Trophoblast cell (in vitro differentiated cells and primary cell): ENCODE data around the gene CABP4.
"Not testable (repeated sequence)": the region's sequence is repeated elsewhere in the genome, so short reads cannot be mapped to it uniquely, and the experiment has no call there.

Experiments used
- DNase-seq, 2 donors: peaks; one replicate each; pipeline ENCODE4 v3.0.0-alpha.2; 2016
- H2AFZ ChIP-seq: 2 replicates; pipeline ENCODE4 v1.6.1; 2013; ENCODE audit warnings: low read length, moderate library complexity, mild to moderate bottlenecking; ENCODE audit not compliant: insufficient read depth, poor library complexity
- H2AK5ac ChIP-seq: 2 replicates; pipeline ENCODE4 v1.6.1; 2013; ENCODE audit warnings: mild to moderate bottlenecking, low read length
- H2BK120ac ChIP-seq: 2 replicates; pipeline ENCODE4 v1.6.1; 2013; ENCODE audit warnings: low read length, mild to moderate bottlenecking, moderate library complexity; ENCODE audit not compliant: insufficient read depth, poor library complexity
- H2BK12ac ChIP-seq: 2 replicates; pipeline ENCODE4 v1.6.1; 2013; ENCODE audit warnings: mild to moderate bottlenecking, low read length, moderate library complexity
- H2BK5ac ChIP-seq: 2 replicates; pipeline ENCODE4 v1.6.1; 2013; ENCODE audit warnings: low read length, low read depth, moderate library complexity, mild to moderate bottlenecking; ENCODE audit not compliant: poor library complexity
- H3K14ac ChIP-seq: 2 replicates; pipeline ENCODE4 v1.6.1; 2013; ENCODE audit warnings: mild to moderate bottlenecking, low read length
- H3K18ac ChIP-seq: 2 replicates; pipeline ENCODE4 v1.6.1; 2013; ENCODE audit warnings: mild to moderate bottlenecking, low read length
- H3K23ac ChIP-seq: 2 replicates; pipeline ENCODE4 v1.6.1; 2013; ENCODE audit warnings: low read length
- H3K27ac ChIP-seq: 2 replicates; pipeline ENCODE4 v1.5.1; 2013; ENCODE audit warnings: low read depth, mild to moderate bottlenecking, inconsistent platforms, low read length, moderate library complexity
- H3K27me3 ChIP-seq: 2 replicates; pipeline ENCODE4 v1.6.1; 2013; ENCODE audit warnings: inconsistent platforms, mild to moderate bottlenecking, low read length, moderate library complexity; ENCODE audit not compliant: insufficient read depth
- H3K36me3 ChIP-seq, 2 experiments: 1 replicate in 1 of 2; 2 replicates in 1 of 2; pipeline ENCODE4 v1.6.1; 2013; ENCODE audit warnings: low read length in 2 of 2, mild to moderate bottlenecking in 2 of 2, moderate library complexity in 1 of 2; ENCODE audit not compliant: insufficient read depth in 2 of 2, control insufficient read depth in 1 of 2
- H3K4ac ChIP-seq: 2 replicates; pipeline ENCODE4 v1.6.1; 2013; ENCODE audit warnings: low read depth, mild to moderate bottlenecking, low read length, moderate library complexity
- H3K4me1 ChIP-seq, 2 experiments: 1 replicate in 1 of 2; 2 replicates in 1 of 2; pipeline ENCODE4 v1.6.1; 2013; ENCODE audit warnings: low read length in 2 of 2, mild to moderate bottlenecking in 2 of 2, moderate library complexity in 1 of 2; ENCODE audit not compliant: insufficient read depth in 2 of 2, control insufficient read depth in 1 of 2
- H3K4me2 ChIP-seq: 2 replicates; pipeline ENCODE4 v1.6.1; 2013; ENCODE audit warnings: inconsistent platforms, mild to moderate bottlenecking, low read length, moderate library complexity
- H3K4me3 ChIP-seq: 2 replicates; pipeline ENCODE4 v1.5.1; 2013; ENCODE audit warnings: mild to moderate bottlenecking, low read depth, low read length, inconsistent platforms
- H3K79me1 ChIP-seq: one replicate; pipeline ENCODE4 v1.6.1; 2013; ENCODE audit warnings: low read length
- H3K79me2 ChIP-seq: 2 replicates; pipeline ENCODE4 v1.6.1; 2013; ENCODE audit warnings: low read length, mild to moderate bottlenecking; ENCODE audit not compliant: control insufficient read depth, insufficient read depth, poor library complexity
- H3K9ac ChIP-seq: 2 replicates; pipeline ENCODE4 v1.6.1; 2013; ENCODE audit warnings: mild to moderate bottlenecking, low read length
- H3K9me3 ChIP-seq: 2 replicates; pipeline ENCODE4 v1.6.1; 2013; ENCODE audit warnings: low read depth, mild to moderate bottlenecking, control low read depth, inconsistent platforms, low read length; ENCODE audit not compliant: insufficient read depth
- H4K12ac ChIP-seq: 2 replicates; pipeline ENCODE4 v1.6.1; 2013; ENCODE audit warnings: low read depth, mild to moderate bottlenecking, low read length, moderate library complexity
- H4K8ac ChIP-seq: 2 replicates; pipeline ENCODE4 v1.6.1; 2013; ENCODE audit warnings: low read depth, mild to moderate bottlenecking, low read length, moderate library complexity
- H4K91ac ChIP-seq: one replicate; pipeline ENCODE4 v1.6.1; 2013; ENCODE audit warnings: low read depth, mild to moderate bottlenecking, low read length, moderate library complexity
- WGBS: extraction: QIAGEN DNeasy Blood & Tissue Kit; methylation state at CpG from one replicate; pipeline ENCODE4 v1.1.7; 2013; ENCODE audit warnings: missing lambda C conversion rate; ENCODE audit not compliant: insufficient read length, insufficient coverage; ENCODE audit errors: extremely low coverage; 5-methylcytosine and 5-hydroxymethylcytosine counted together

The CABP4 gene

DNA sequence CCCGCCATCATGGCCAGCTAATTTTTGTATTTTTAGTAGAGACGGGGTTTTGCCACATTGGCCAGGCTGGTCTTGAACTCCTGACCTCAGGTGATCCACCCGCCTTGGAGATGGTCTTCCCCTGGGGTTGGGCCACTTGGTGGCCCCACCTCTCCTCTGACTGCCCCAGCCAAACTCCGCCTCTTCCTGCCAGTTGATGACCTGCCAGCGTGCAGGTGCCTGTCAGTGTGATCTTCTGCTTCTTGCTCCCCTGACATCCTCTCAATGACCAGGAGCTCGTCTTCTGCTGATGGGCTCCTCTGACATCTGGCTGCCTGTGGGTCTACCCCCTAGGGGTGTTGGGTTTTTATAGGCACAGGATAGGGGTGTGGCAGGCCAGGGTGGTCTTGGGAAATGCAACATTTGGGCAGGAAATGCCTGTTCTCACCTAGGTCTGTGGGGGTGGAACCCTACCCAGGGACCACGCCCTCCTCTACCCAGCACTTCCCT, 30.8 kb downstream of the CABP4 start:
- H3K4ac ChIP-seq, H3K18ac ChIP-seq, H4K91ac ChIP-seq, H3K23ac ChIP-seq, H3K27ac ChIP-seq, DNase-seq, H4K12ac ChIP-seq, H2BK120ac ChIP-seq, H2AFZ ChIP-seq, H3K4me3 ChIP-seq, H3K27me3 ChIP-seq, H2BK12ac ChIP-seq, H3K79me1 ChIP-seq, H3K9ac ChIP-seq, H2AK5ac ChIP-seq, H3K4me2 ChIP-seq, H4K8ac ChIP-seq, H2BK5ac ChIP-seq, H3K14ac ChIP-seq, H3K79me2 ChIP-seq, H3K9me3 ChIP-seq: not testable (repeated sequence)
- Histone ChIP-seq H3K36me3 (peaks cover 24 to 26% of the 10 kb centered on the region in 2 experiments), H3K4me1 (peaks cover 6 to 11% of the 10 kb centered on the region in 2 experiments)
- WGBS: no CpG with 5 or more reads among the region's 7 CpGs

DNA sequence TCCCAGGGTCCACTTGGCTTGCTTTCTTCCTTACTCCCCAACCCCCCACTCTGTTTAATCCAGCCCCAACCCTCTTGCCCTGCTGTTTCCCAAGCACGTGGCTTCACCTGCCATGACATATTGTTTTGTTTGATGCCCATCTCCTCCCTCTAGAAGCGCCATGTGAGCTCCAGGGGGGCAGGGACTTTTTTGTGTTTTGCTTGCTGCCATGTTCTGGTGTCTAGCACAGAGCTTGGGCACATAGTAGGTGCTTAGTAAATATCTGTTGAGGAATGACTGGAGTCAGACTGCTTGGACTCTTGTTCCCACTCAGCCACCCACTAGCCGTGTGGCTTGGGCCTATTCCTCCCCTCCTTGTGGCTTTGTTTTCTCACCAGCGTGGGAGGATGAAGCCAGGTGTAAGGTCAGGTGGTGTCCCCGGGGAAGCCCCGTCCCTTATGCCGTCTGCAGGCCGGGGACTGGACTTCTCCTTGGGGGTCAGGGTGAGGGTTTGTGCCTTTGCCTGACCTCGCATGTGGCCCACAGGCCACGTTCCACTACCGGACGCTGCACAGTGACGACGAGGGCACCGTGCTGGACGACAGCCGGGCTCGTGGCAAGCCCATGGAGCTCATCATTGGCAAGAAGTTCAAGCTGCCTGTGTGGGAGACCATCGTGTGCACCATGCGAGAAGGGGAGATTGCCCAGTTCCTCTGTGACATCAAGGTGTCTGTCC, 31.5 kb downstream of the CABP4 start:
- Histone ChIP-seq H3K14ac (no peak overlapping the region), H3K9me3 (peaks cover 2% of the 10 kb centered on the region), H3K4me1 (peaks cover 6 to 11% of the 10 kb centered on the region in 2 experiments), H3K79me1 (peaks cover 8% of the 10 kb centered on the region), H3K4me2 (no peak overlapping the region), H4K8ac (no peak overlapping the region), H4K12ac (no peak overlapping the region), H3K9ac (no peak overlapping the region), H3K4me3 (no peak overlapping the region), H3K4ac (no peak overlapping the region), H3K79me2 (peaks cover 2% of the 10 kb centered on the region), H2BK12ac (no peak overlapping the region), H2AFZ (no peak overlapping the region), H2AK5ac (no peak overlapping the region), H2BK120ac (no peak overlapping the region), H3K27ac (no peak overlapping the region), H4K91ac (no peak overlapping the region), H3K18ac (no peak overlapping the region), H3K27me3 (no peaks in the 10 kb centered on the region), H3K36me3 (peaks cover 31 to 33% of the 10 kb centered on the region in 2 experiments), H3K23ac (peak overlapping the region; percentile 34), H2BK5ac (no peak overlapping the region)
- no CpG with 5 or more reads among the region's 20 CpGs for WGBS
- DNase-seq: no peak

GRCh38 chr11:67489203-67489884, 34.2 kb downstream of the CABP4 start:
- H3K4me2 ChIP-seq: no peak overlapping the region
- no peak overlapping the region for H2BK5ac ChIP-seq
- H2AK5ac ChIP-seq: no peak overlapping the region
- H2BK120ac ChIP-seq: no peak overlapping the region
- H4K12ac ChIP-seq: peak overlapping the region; percentile 16
- no peak overlapping the region for H3K18ac ChIP-seq
- no peak overlapping the region for H3K23ac ChIP-seq
- peaks cover 58 to 60% of the 10 kb centered on the region in 2 experiments for H3K36me3 ChIP-seq
- no peak overlapping the region for H3K4ac ChIP-seq
- no peaks in the 10 kb centered on the region for H3K9me3 ChIP-seq
- no peak for DNase-seq
- H2BK12ac ChIP-seq: no peak overlapping the region
- no peak overlapping the region for H3K14ac ChIP-seq
- no peak overlapping the region for H3K27ac ChIP-seq
- H4K91ac ChIP-seq: no peak overlapping the region
- no peaks in the 10 kb centered on the region for H3K4me1 ChIP-seq
- no peaks in the 10 kb centered on the region for H3K27me3 ChIP-seq
- WGBS: no CpG with 5 or more reads among the region's 25 CpGs
- H3K9ac ChIP-seq: no peak overlapping the region
- no peaks in the 10 kb centered on the region for H3K79me2 ChIP-seq
- no peak overlapping the region for H3K4me3 ChIP-seq
- H4K8ac ChIP-seq: no peak overlapping the region
- no peak overlapping the region for H2AFZ ChIP-seq
- no peaks in the 10 kb centered on the region for H3K79me1 ChIP-seq

DNA sequence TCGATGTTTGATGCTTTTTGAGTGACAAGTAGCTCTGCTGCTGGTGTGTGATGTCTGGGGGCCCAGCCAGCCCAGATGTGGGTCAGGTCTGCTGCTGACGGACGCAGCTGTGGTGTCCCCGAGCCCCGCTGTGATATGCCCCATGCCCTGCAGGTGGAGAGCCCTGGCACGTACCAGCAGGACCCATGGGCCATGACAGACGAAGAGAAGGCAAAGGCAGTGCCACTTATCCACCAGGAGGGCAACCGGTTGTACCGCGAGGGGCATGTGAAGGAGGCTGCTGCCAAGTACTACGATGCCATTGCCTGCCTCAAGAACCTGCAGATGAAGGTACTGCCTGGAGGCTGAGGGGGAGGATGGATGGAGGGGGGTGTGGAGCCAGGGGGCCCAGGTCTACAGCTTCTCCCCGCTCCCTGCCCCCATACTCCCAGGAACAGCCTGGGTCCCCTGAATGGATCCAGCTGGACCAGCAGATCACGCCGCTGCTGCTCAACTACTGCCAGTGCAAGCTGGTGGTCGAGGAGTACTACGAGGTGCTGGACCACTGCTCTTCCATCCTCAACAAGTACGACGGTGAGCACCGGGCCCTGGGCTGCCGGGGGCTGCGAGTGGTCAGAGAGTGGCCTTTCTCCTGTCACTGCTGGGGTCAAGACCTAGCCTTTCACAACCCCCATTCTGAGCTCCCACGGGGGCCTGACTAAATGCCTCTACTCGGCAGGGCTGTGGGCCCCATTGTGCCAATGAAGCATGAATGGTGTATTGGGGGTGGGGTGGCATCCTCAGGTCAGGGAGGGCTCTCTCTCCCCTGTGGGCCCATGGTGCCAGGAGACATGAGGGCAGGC, 35.0 kb downstream of the CABP4 start:
- Histone ChIP-seq H3K79me2 (no peaks in the 10 kb centered on the region), H2BK120ac (no peak overlapping the region), H3K4ac (no peak overlapping the region), H3K4me3 (no peak overlapping the region), H4K8ac (no peak overlapping the region), H3K27ac (no peak overlapping the region), H3K18ac (no peak overlapping the region), H3K27me3 (no peaks in the 10 kb centered on the region), H3K23ac (no peak overlapping the region), H3K9me3 (no peaks in the 10 kb centered on the region), H2AK5ac (no peak overlapping the region), H2AFZ (no peak overlapping the region), H3K4me1 (no peaks in the 10 kb centered on the region), H3K4me2 (no peak overlapping the region), H3K14ac (no peak overlapping the region), H4K12ac (no peak overlapping the region), H2BK12ac (no peak overlapping the region), H4K91ac (no peak overlapping the region), H3K79me1 (no peaks in the 10 kb centered on the region), H3K9ac (no peak overlapping the region), H2BK5ac (no peak overlapping the region), H3K36me3 (peaks cover 65 to 67% of the 10 kb centered on the region in 2 experiments)
- WGBS: no CpG with 5 or more reads among the region's 23 CpGs
- DNase-seq: no peak
